NCI-H146 (cell line): ENCODE data around the gene HDAC9.

Experiments
- DNase-seq: peaks from one replicate; lab custom pipeline; 2025; lab: John Stamatoyannopoulos, UW

Gene HDAC9

GRCh38 chr7:18593602-18594279, 98.2 kb downstream of the HDAC9 start:
- no peak for DNase-seq

- DNase-seq: no peak
These were observed 102.2 kb downstream of the HDAC9 start for GRCh38 chr7:18597754-18598153.

- DNase-seq: no peak
These were observed 111.5 kb downstream of the HDAC9 start for GRCh38 chr7:18607025-18607424.

- DNase-seq: peak; percentile 29
These were observed 114.9 kb downstream of the HDAC9 start for GRCh38 chr7:18610331-18610948.

GRCh38 chr7:18614841-18615240, 119.3 kb downstream of the HDAC9 start:
- no peak for DNase-seq

- no peak for DNase-seq
These were observed 123.8 kb downstream of the HDAC9 start for GRCh38 chr7:18619311-18619710.

GRCh38 chr7:18623389-18623788, 127.8 kb downstream of the HDAC9 start:
- no peak for DNase-seq

- no peak for DNase-seq
These were observed 128.9 kb downstream of the HDAC9 start for GRCh38 chr7:18624459-18624858.

- no peak for DNase-seq
These were observed 130.5 kb downstream of the HDAC9 start for GRCh38 chr7:18626086-18626485.

- DNase-seq: no peak
These were observed 131.2 kb downstream of the HDAC9 start for GRCh38 chr7:18626717-18627116.

- no peak for DNase-seq
These were observed 142.0 kb downstream of the HDAC9 start for GRCh38 chr7:18637516-18637915.

- DNase-seq: no peak
These were observed 143.3 kb downstream of the HDAC9 start for GRCh38 chr7:18638594-18639452.

GRCh38 chr7:18639711-18640110, 144.2 kb downstream of the HDAC9 start:
- no peak for DNase-seq

GRCh38 chr7:18644981-18645380, 149.4 kb downstream of the HDAC9 start:
- DNase-seq: no peak

- no peak for DNase-seq
These were observed 152.0 kb downstream of the HDAC9 start for GRCh38 chr7:18647582-18647981.

- DNase-seq: no peak
These were observed 153.6 kb downstream of the HDAC9 start for GRCh38 chr7:18648849-18649758.

GRCh38 chr7:18653381-18654155, 158.0 kb downstream of the HDAC9 start:
- DNase-seq: no peak

GRCh38 chr7:18654709-18655108, 159.2 kb downstream of the HDAC9 start:
- DNase-seq: no peak

GRCh38 chr7:18655506-18655905, 160.0 kb downstream of the HDAC9 start:
- no peak for DNase-seq

GRCh38 chr7:18655912-18656311, 160.4 kb downstream of the HDAC9 start:
- DNase-seq: no peak

GRCh38 chr7:18656362-18656761, 160.8 kb downstream of the HDAC9 start:
- DNase-seq: no peak
